Fibroblast of lung (primary cell): ENCODE data around the gene P2RY11.

Experiments
- EZH2 ChIP-seq: IDR thresholded peaks from 2 replicates; pipeline ENCODE4 v1.5.1; 2012; ENCODE audit warnings: low read length, control low read depth, mild to moderate bottlenecking; ENCODE audit errors: missing control alignments
- TF ChIP-seq, protein P1 (sequence below), 2 donors: IDR thresholded peaks in 1 of 2; conservative IDR thresholded peaks in 1 of 2; 1 replicate in 1 of 2; 2 replicates in 1 of 2; pipeline ENCODE4 v1.5.1; 2011 to 2012; ENCODE audit warnings: low read length in 2 of 2, control low read depth in 1 of 2, inconsistent platforms in 1 of 2, low read depth in 1 of 2, mild to moderate bottlenecking in 1 of 2

DNA sequence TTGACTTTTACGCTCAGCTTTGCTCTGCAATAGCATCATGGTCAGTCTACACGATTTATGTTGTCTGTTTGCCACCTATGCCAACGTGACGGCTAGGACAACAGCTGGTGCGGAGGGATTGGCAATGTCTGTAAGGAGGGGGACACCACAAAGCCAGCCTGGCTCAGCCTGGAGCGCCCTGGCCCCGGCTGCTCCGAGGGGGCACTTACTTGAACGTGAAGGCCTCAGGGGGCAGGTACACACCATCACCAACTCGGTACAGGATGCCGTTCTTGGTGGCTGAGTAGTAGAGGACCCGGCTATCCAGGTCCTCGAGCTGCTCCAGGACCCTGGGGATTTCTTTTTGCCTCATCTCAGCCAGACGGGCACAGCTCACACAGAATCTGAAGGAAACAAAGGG is 34.6 kb downstream of the P2RY11 start:
- TF ChIP-seq, protein P1, sequence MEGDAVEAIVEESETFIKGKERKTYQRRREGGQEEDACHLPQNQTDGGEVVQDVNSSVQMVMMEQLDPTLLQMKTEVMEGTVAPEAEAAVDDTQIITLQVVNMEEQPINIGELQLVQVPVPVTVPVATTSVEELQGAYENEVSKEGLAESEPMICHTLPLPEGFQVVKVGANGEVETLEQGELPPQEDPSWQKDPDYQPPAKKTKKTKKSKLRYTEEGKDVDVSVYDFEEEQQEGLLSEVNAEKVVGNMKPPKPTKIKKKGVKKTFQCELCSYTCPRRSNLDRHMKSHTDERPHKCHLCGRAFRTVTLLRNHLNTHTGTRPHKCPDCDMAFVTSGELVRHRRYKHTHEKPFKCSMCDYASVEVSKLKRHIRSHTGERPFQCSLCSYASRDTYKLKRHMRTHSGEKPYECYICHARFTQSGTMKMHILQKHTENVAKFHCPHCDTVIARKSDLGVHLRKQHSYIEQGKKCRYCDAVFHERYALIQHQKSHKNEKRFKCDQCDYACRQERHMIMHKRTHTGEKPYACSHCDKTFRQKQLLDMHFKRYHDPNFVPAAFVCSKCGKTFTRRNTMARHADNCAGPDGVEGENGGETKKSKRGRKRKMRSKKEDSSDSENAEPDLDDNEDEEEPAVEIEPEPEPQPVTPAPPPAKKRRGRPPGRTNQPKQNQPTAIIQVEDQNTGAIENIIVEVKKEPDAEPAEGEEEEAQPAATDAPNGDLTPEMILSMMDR (conservative IDR thresholded peaks at IDR 0.05 in 1 of 2, IDR thresholded peaks at IDR 0.05 in 1 of 2; ENCODE audit: low read depth in 1 of 2, low read length in 2 of 2), result no peak
- no peak for TF ChIP-seq EZH2
